Measurements from ENCODE around the gene LCE3B.

The LCE3B gene

GRCh38 chr1:152656459-152656858, 42.8 kb downstream of the LCE3B start:
- no peak for TF ChIP-seq CTCF (IDR thresholded peaks at IDR 0.05; ENCODE audit: low read depth, low read length)
- DNase-seq (ENCODE audit: low read depth in 2 of 2) = no peak
- H3K4me3 ChIP-seq (replicated peaks in 1 of 2; ENCODE audit: low read depth in 2 of 2, low read length in 2 of 2) = no peak overlapping the region

GRCh38 chr1:152657677-152658076, 44.1 kb downstream of the LCE3B start:
- DNase-seq (ENCODE audit: low read depth in 2 of 2) = no peak
- TF ChIP-seq CTCF (IDR thresholded peaks at IDR 0.05; ENCODE audit: low read depth, low read length) = no peak
- no peak overlapping the region for H3K4me3 ChIP-seq (replicated peaks in 1 of 2; ENCODE audit: low read depth in 2 of 2, low read length in 2 of 2)

DNA sequence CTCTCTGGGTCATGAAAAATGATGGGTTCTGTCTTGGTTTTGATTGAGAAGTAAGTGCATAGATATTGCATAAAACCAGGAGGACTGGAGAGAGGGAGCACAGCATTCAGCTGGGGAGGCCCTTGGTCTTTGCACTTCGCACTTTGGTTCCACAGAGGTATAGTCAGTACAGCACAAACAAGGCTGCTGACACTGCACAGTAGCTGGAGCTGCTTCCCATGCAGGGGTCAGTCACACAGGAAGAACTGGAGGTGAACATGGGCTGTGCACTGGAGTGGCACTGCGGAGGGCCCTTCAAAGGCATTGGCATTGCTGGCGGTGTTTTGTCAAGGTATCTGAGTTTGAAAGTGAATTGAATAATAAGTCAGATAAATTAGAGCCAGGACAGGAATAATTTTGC, 45.0 kb downstream of the LCE3B start:
- H3K4me3 ChIP-seq (replicated peaks in 1 of 2; ENCODE audit: low read depth in 2 of 2, low read length in 2 of 2) = no peak overlapping the region
- no peak for TF ChIP-seq CTCF (IDR thresholded peaks at IDR 0.05; ENCODE audit: low read depth, low read length)
- DNase-seq (ENCODE audit: low read depth in 2 of 2) = no peak

GRCh38 chr1:152663098-152663497, 49.5 kb downstream of the LCE3B start, which contains the start of gene LCE2D:
LCE2D (plus strand) TSS chr1:152663380; CDS start chr1:152664106, 726 bp downstream.
- no peak within 1 kb of the TSS for H3K4me3 ChIP-seq (replicated peaks in 1 of 2; ENCODE audit: low read depth in 2 of 2, low read length in 2 of 2)
- TF ChIP-seq CTCF (IDR thresholded peaks at IDR 0.05; ENCODE audit: low read depth, low read length) = no peak

More at GRCh38 chr1:152663098-152663497, 49.5 kb downstream of the LCE3B start, which contains the start of gene LCE2D:
- no peak for DNase-seq (ENCODE audit: low read depth in 2 of 2)

Data from cardiac fibroblast (primary cell).